ENCODE data around the gene PACRG. TPM values are rescaled to one million over a fixed set of nuclear protein-coding genes. Genes with fewer than 3 reads are reported as not detected.

PACRG gene
- total and polyA plus RNA-seq, 2 experiments from 2014 or later, result 0.17 to 0.68 TPM

DNA sequence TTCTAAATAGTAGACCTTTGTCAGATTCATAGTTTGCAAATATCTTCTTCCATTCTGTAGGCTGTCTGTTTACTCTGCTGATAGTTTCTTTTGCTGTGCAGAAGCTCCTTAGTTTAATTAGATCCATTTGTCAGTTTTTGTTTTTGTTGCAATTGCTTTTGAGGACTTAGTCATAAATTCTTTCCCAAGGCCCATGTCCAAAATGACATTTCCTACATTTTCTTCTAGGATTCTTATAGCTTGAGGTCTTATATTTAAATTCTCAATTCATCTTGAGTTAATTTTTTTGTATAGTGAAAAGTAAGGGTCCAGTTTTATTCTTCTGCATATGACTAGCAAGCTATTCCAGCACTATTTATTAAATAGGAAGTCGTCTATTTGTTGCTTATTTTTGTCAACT lies 287.0 kb downstream of the PACRG start:
- Histone ChIP-seq H3K4me1 (ENCODE audit: insufficient read depth) (no peaks in the 10 kb centered on the region), H3F3A (replicated peaks; ENCODE audit: low read depth) (no peaks in the 10 kb centered on the region), H3K9me2 (ENCODE audit: insufficient read depth) (no peaks in the 10 kb centered on the region), H2AFZ (no peak overlapping the region), H3K4me3 (no peak overlapping the region), H3K36me3 (ENCODE audit: insufficient read depth) (no peaks in the 10 kb centered on the region), H3K27me3 (ENCODE audit: insufficient read depth) (no peaks in the 10 kb centered on the region), H3K27ac (ENCODE audit: low read depth) (no peak overlapping the region), H3K4me2 (no peak overlapping the region), H3K79me2 (replicated peaks; ENCODE audit: insufficient read depth) (no peaks in the 10 kb centered on the region), H4K20me1 (replicated peaks; ENCODE audit: insufficient read depth) (no peaks in the 10 kb centered on the region)
- DNase-seq (ENCODE audit: low spot score) (no peak), ATAC-seq (no peak)
- no peaks in the 10 kb centered on the region for H3K27me3 Mint-ChIP-seq (ENCODE audit: insufficient read depth, low read depth, poor library complexity)
- peaks cover 4% of the 10 kb centered on the region; the same call in 1 of the 3 replicates for H3K4me1 Mint-ChIP-seq
- no peaks in the 10 kb centered on the region for H3K9me3 Mint-ChIP-seq
- H3K4me3 Mint-ChIP-seq, result no peak overlapping the region
- no peak for TF ChIP-seq ZNF462 (CRISPR knock-in tag; IDR thresholded peaks at IDR 0.05)
- TF ChIP-seq, protein P1, sequence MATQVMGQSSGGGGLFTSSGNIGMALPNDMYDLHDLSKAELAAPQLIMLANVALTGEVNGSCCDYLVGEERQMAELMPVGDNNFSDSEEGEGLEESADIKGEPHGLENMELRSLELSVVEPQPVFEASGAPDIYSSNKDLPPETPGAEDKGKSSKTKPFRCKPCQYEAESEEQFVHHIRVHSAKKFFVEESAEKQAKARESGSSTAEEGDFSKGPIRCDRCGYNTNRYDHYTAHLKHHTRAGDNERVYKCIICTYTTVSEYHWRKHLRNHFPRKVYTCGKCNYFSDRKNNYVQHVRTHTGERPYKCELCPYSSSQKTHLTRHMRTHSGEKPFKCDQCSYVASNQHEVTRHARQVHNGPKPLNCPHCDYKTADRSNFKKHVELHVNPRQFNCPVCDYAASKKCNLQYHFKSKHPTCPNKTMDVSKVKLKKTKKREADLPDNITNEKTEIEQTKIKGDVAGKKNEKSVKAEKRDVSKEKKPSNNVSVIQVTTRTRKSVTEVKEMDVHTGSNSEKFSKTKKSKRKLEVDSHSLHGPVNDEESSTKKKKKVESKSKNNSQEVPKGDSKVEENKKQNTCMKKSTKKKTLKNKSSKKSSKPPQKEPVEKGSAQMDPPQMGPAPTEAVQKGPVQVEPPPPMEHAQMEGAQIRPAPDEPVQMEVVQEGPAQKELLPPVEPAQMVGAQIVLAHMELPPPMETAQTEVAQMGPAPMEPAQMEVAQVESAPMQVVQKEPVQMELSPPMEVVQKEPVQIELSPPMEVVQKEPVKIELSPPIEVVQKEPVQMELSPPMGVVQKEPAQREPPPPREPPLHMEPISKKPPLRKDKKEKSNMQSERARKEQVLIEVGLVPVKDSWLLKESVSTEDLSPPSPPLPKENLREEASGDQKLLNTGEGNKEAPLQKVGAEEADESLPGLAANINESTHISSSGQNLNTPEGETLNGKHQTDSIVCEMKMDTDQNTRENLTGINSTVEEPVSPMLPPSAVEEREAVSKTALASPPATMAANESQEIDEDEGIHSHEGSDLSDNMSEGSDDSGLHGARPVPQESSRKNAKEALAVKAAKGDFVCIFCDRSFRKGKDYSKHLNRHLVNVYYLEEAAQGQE (IDR thresholded peaks at IDR 0.05; ENCODE audit: unreplicated experiment), result no peak
- no peak for TF ChIP-seq CREB1 (CRISPR knock-in tag; IDR thresholded peaks at IDR 0.05; ENCODE audit: low read depth)
- no peak for TF ChIP-seq EZH2phosphoT487 (IDR thresholded peaks at IDR 0.05; ENCODE audit: unreplicated experiment)
- no peak for TF ChIP-seq POLR2AphosphoS5 (IDR thresholded peaks at IDR 0.05; ENCODE audit: low read depth)
- no peak for TF ChIP-seq ZNF331 (CRISPR knock-in tag; IDR thresholded peaks at IDR 0.05; ENCODE audit: low read depth)
- TF ChIP-seq EZH2 (IDR thresholded peaks at IDR 0.05; ENCODE audit: low read depth, unreplicated experiment), result no peak
- TF ChIP-seq CTCF (conservative IDR thresholded peaks at IDR 0.05; ENCODE audit: low read depth in 2 of 2), result no peak
- TF ChIP-seq NANOG (IDR thresholded peaks at IDR 0.05; ENCODE audit: borderline replicate concordance), result no peak
- no peak for TF ChIP-seq STAT1 (IDR thresholded peaks at IDR 0.05; ENCODE audit: unreplicated experiment)
- TF ChIP-seq ETS1 (IDR thresholded peaks at IDR 0.05), result no peak
- no peak for TF ChIP-seq JUNB (IDR thresholded peaks at IDR 0.05; ENCODE audit: unreplicated experiment)
- no peak for TF ChIP-seq ZNF114 (CRISPR knock-in tag; IDR thresholded peaks at IDR 0.05)
- no peak overlapping the region for H3K27ac Mint-ChIP-seq
- no peaks in the 10 kb centered on the region for H3K36me3 Mint-ChIP-seq (ENCODE audit: low read depth)
